PC-9 (cell line): ENCODE data around the gene KIN. TPM values are rescaled to one million over a fixed set of nuclear protein-coding genes. Genes with fewer than 3 reads are reported as not detected.

Experiments
- BruUV-seq: library from RNA; stranded (reverse); fragments of 400-500 nt; replicated peaks from 2 replicates; lab custom pipeline; 2021; lab: Mats Ljungman, UMichigan
- CTCF ChIA-PET: fragments of 300-600 bp; sonication (Branson Sonifier 250); formaldehyde crosslinking; loops from one replicate; lab custom pipeline; 2022; ENCODE audit warnings: antibody characterized with exemption; lab: Charles Lee
- POLR2A ChIA-PET: fragments of 300-600 bp; sonication (Branson Sonifier 250); formaldehyde crosslinking; loops from one replicate; lab custom pipeline; 2022; ENCODE audit warnings: antibody characterized with exemption; ENCODE audit not compliant: unreplicated experiment; lab: Charles Lee
- DNase-seq, 2 experiments: peaks; one replicate each; pipeline versions ENCODE4 v3.0.0 to v3.0.0-alpha.2; 2015 to 2022; ENCODE audit warnings: mixed read lengths in 1 of 2
- H2AFZ ChIP-seq: fragments of 200-600 bp; sonication (generic); 2 replicates; pipeline ENCODE4 v1.8.1; 2017; ENCODE audit warnings: antibody characterized with exemption
- H3F3A ChIP-seq: fragments of 200-600 bp; sonication (generic); 2 replicates; pipeline ENCODE4 v1.8.1; 2017; ENCODE audit warnings: antibody characterized with exemption, mild to moderate bottlenecking, low read depth; ENCODE audit not compliant: insufficient read depth
- H3K27ac ChIP-seq: fragments of 200-600 bp; sonication (generic); 2 replicates; pipeline ENCODE4 v1.6.1; 2016; ENCODE audit warnings: mixed run types
- H3K27me3 ChIP-seq: fragments of 200-600 bp; sonication (generic); 2 replicates; pipeline ENCODE4 v1.6.1; 2016; ENCODE audit warnings: low read depth, mixed run types; ENCODE audit not compliant: insufficient read depth
- H3K36me3 ChIP-seq: fragments of 200-600 bp; sonication (generic); 2 replicates; pipeline ENCODE4 v1.6.1; 2016; ENCODE audit warnings: low read depth, mixed run types
- H3K4me1 ChIP-seq: fragments of 200-600 bp; sonication (generic); replicated peaks from 2 replicates; pipeline ENCODE4 v1.6.1; 2016; ENCODE audit warnings: mixed run types; ENCODE audit not compliant: insufficient read depth
- H3K4me2 ChIP-seq: fragments of 200-600 bp; sonication (generic); 2 replicates; pipeline ENCODE4 v1.6.1; 2017; ENCODE audit warnings: mixed run types
- H3K4me3 ChIP-seq: fragments of 200-600 bp; sonication (generic); 2 replicates; pipeline ENCODE4 v1.6.1; 2016; ENCODE audit warnings: mixed run types
- H3K79me2 ChIP-seq: fragments of 200-600 bp; sonication (generic); 2 replicates; pipeline ENCODE4 v1.6.1; 2017; ENCODE audit warnings: low read depth, mixed run types
- H3K9me2 ChIP-seq: fragments of 200-600 bp; sonication (generic); 2 replicates; pipeline ENCODE4 v1.8.1; 2017; ENCODE audit warnings: mild to moderate bottlenecking; ENCODE audit not compliant: insufficient read depth
- H3K9me3 ChIP-seq: fragments of 200-600 bp; sonication (generic); 2 replicates; pipeline ENCODE4 v1.8.1; 2016; ENCODE audit warnings: low read depth; ENCODE audit not compliant: insufficient read depth
- H4K20me1 ChIP-seq: fragments of 200-600 bp; sonication (generic); 2 replicates; pipeline ENCODE4 v1.8.1; 2017; ENCODE audit not compliant: insufficient read depth
- CTCF ChIP-seq: fragments of 200-600 bp; sonication (generic); conservative IDR thresholded peaks from 2 replicates; pipeline ENCODE4 v1.6.1; 2017; ENCODE audit warnings: mixed run types, antibody characterized with exemption, mild to moderate bottlenecking, moderate library complexity
- EZH2 ChIP-seq: fragments of 200-600 bp; sonication (generic); IDR thresholded peaks from 2 replicates; pipeline ENCODE4 v1.8.0; 2017; ENCODE audit warnings: antibody characterized with exemption, low read depth
- intact Hi-C: fragments of 100-400 bp; cut with micrococcal nuclease; formaldehyde crosslinking; loops from one replicate; pipeline ENCODE4 v1.10.0; 2022; ENCODE audit not compliant: unreplicated experiment
- total RNA-seq: library from RNA; stranded (reverse); gene quantifications from 2 replicates; pipeline ENCODE4 v1.2.3, GENCODE V29; 2021

Gene KIN
- total RNA-seq, 1 experiment from 2014 or later = 10.4 TPM

- Histone ChIP-seq H3K4me2 (no peak overlapping the region), H2AFZ (no peak overlapping the region), H3K4me1 (no peaks in the 10 kb centered on the region), H3K27me3 (peaks cover 82% of the 10 kb centered on the region), H3K79me2 (no peaks in the 10 kb centered on the region), H3K27ac (no peak overlapping the region), H3K9me3 (no peaks in the 10 kb centered on the region), H3K9me2 (no peaks in the 10 kb centered on the region), H3K36me3 (no peaks in the 10 kb centered on the region), H4K20me1 (no peaks in the 10 kb centered on the region), H3K4me3 (no peak overlapping the region), H3F3A (no peaks in the 10 kb centered on the region)
- DNase-seq = no peak
- ChIA-PET POLR2A (no interaction called here), CTCF (no interaction called here)
- no peak for TF ChIP-seq CTCF
- TF ChIP-seq EZH2 = no peak
- intact Hi-C loops = no loop called here
- BruUV-seq = no TSS peak
Measured at GRCh38 chr10:7706534-7707073, 81.2 kb downstream of the KIN start.

DNA sequence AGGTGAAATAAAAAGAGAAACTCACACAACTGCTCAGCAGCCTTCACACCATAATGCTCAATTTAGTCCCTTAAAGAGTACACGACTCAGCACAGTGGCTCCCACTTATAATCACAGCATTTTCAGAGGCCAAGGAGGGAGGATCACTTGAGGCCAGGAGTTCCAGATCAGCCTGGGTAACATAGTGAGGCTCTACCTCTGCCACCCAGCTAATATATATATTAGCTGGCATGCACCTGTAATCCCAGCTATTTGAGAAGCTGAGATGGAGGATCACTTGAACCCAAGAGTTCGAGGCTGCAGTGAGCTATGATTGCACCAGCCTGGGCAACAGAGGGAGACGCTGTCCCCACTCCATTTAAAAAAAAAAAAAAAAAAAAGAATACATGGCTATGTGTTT is 82.5 kb downstream of the KIN start:
- no peak for DNase-seq
- H3F3A ChIP-seq = no peaks in the 10 kb centered on the region

GRCh38 chr10:7704071-7705016 is 83.4 kb downstream of the KIN start:
- H3K79me2 ChIP-seq = no peaks in the 10 kb centered on the region
- ChIA-PET CTCF (no interaction called here), POLR2A (no interaction called here)
- H4K20me1 ChIP-seq = no peaks in the 10 kb centered on the region
- no peak overlapping the region for H3K27ac ChIP-seq
- no TSS peak for BruUV-seq
- no peak overlapping the region for H3K4me3 ChIP-seq
- H3K9me2 ChIP-seq = no peaks in the 10 kb centered on the region
- no peaks in the 10 kb centered on the region for H3K9me3 ChIP-seq
- no peak for DNase-seq
- H3K27me3 ChIP-seq = peaks cover 69% of the 10 kb centered on the region
- no peak overlapping the region for H3K4me2 ChIP-seq
- intact Hi-C loops = no loop called here
- no peaks in the 10 kb centered on the region for H3K4me1 ChIP-seq
- H2AFZ ChIP-seq = no peak overlapping the region
- TF ChIP-seq CTCF = no peak
- no peaks in the 10 kb centered on the region for H3K36me3 ChIP-seq
- no peaks in the 10 kb centered on the region for H3F3A ChIP-seq

More for the DNA sequence above, 82.5 kb downstream of the KIN start:
- Histone ChIP-seq H3K4me2 (no peak overlapping the region), H3K4me1 (no peaks in the 10 kb centered on the region), H3K9me3 (no peaks in the 10 kb centered on the region), H3K79me2 (no peaks in the 10 kb centered on the region), H3K27me3 (peaks cover 76% of the 10 kb centered on the region), H3K27ac (no peak overlapping the region), H2AFZ (no peak overlapping the region), H3K4me3 (no peak overlapping the region), H4K20me1 (no peaks in the 10 kb centered on the region), H3K9me2 (no peaks in the 10 kb centered on the region), H3K36me3 (no peaks in the 10 kb centered on the region)
- ChIA-PET POLR2A (no interaction called here), CTCF (no interaction called here)
- no peak for TF ChIP-seq EZH2
- no TSS peak for BruUV-seq
- intact Hi-C loops = no loop called here
